Activated CD4-positive, alpha-beta memory T cell treated with anti-CD3 and anti-CD28 coated beads, Interleukin-2, amount 10 ng/mL, durations not matched to agents 7 days and 5 days (primary cell): ENCODE data around the gene RFC4. TPM values are rescaled to one million over a fixed set of nuclear protein-coding genes. Genes with fewer than 3 reads are reported as not detected.
A peak's percentile ranks its signal among the peaks of the same experiment; 100 is the strongest.

Experiments
- CTCF ChIA-PET: fragments of 350-600 bp; sonication (Branson Sonifier 250); formaldehyde crosslinking; loops from one replicate; lab custom pipeline; 2021; ENCODE audit warnings: antibody characterized with exemption, inconsistent platforms; lab: Charles Lee
- POLR2A ChIA-PET: fragments of 350-600 bp; sonication (Branson Sonifier 250); formaldehyde crosslinking; loops from one replicate; lab custom pipeline; 2021; ENCODE audit warnings: antibody characterized with exemption; lab: Charles Lee
- DNase-seq: peaks from one replicate; pipeline ENCODE4 v3.0.0-alpha.2; 2020
- H3K27ac Mint-ChIP-seq: one replicate; pipeline ENCODE4 v1.8.0; 2021; ENCODE audit warnings: mild to moderate bottlenecking, mixed read lengths
- H3K27me3 Mint-ChIP-seq: one replicate; pipeline ENCODE4 v1.8.0; 2021; ENCODE audit warnings: mixed read lengths
- H3K36me3 Mint-ChIP-seq: one replicate; pipeline ENCODE4 v1.8.0; 2021; ENCODE audit warnings: low read depth, mixed read lengths
- H3K4me1 Mint-ChIP-seq: one replicate; pipeline ENCODE4 v1.8.0; 2021; ENCODE audit warnings: mixed read lengths
- H3K4me3 Mint-ChIP-seq: one replicate; pipeline ENCODE4 v1.8.0; 2021; ENCODE audit warnings: mild to moderate bottlenecking, mixed read lengths
- H3K9me3 Mint-ChIP-seq: one replicate; pipeline ENCODE4 v1.8.0; 2021; ENCODE audit warnings: mixed read lengths
- total RNA-seq, 2 experiments: library from RNA; stranded (reverse); gene quantifications; one replicate each; pipeline ENCODE4 v1.2.3, GENCODE V29; 2021

Gene RFC4
- total RNA-seq, 2 experiments from 2014 or later: 85.5 to 89.3 TPM

GRCh38 chr3:186783731-186784515, 22.4 kb downstream of the RFC4 start:
- Mint-ChIP-seq H3K27ac (peak overlapping the region; percentile 100), H3K9me3 (no peaks in the 10 kb centered on the region), H3K27me3 (no peaks in the 10 kb centered on the region), H3K4me1 (peaks cover 47% of the 10 kb centered on the region), H3K4me3 (peak overlapping the region; percentile 99), H3K36me3 (peaks cover 64% of the 10 kb centered on the region)
- CTCF ChIA-PET: interaction anchor here (0.7 to 3.6 kb wide), 7 partner anchors 11 to 355 kb away, joined by 3 to 15 read pairs (median 5); partner anchors contain the start of genes DNAJB11 and RPL39L
- peak; percentile 87 for DNase-seq
- POLR2A ChIA-PET: interaction anchor here (0.6 to 6.4 kb wide), 69 partner anchors 7 to 1197 kb away, joined by 3 to 240 read pairs (median 5); partner anchors contain the start of genes AHSG, DNAJB11, ETV5 and RFC4

GRCh38 chr3:186783058-186783730, 23.1 kb downstream of the RFC4 start, which contains the start of gene EIF4A2:
EIF4A2 (plus strand) TSS chr3:186783577; CDS start chr3:186783611, 34 bp downstream.
- H3K27me3 Mint-ChIP-seq: no peaks in the 10 kb centered on the region
- ChIA-PET CTCF (interaction anchor here (0.7 to 3.6 kb wide), 6 partner anchors 10 to 356 kb away, joined by 3 to 15 read pairs (median 6); partner anchors contain the start of genes DNAJB11 and RPL39L), POLR2A (interaction anchor here (0.7 to 6.4 kb wide), 62 partner anchors 8 to 861 kb away, joined by 3 to 240 read pairs (median 5); partner anchors contain the start of genes DNAJB11, ETV5, RFC4 and RPL39L)
- H3K27ac Mint-ChIP-seq: peak within 1 kb of the TSS; percentile 100
- DNase-seq: peak; percentile 91
- H3K4me3 Mint-ChIP-seq: peak within 1 kb of the TSS; percentile 99
- H3K9me3 Mint-ChIP-seq: no peaks in the 10 kb centered on the region
- H3K4me1 Mint-ChIP-seq: peaks cover 40% of the 10 kb centered on the region
- H3K36me3 Mint-ChIP-seq: peaks cover 57% of the 10 kb centered on the region

DNA sequence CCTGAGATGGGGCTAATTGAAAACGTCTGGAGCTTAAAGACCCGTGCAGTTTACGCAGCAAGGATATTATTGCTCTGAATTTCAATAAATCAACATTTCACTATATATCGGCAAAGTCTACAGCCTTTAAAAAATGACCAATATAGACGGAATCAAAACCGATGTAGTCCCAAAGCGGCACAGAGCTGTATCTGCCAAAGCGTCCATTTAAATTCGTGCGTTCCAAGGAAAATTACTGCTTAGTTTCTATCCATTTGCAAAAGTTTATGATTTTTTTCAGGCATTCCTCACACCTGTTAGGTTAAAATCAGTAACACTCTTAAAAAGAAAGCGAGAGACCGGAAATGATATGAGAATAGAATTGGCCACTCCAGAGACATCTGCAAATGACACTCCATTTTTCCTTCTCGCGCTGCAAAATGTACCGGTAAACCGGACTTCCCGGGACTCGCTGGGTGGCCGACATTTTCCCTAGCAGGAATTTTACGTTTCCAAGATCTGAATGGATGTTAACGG, 23.7 kb downstream of the RFC4 start:
- H3K4me3 Mint-ChIP-seq: peak overlapping the region; percentile 99
- no peaks in the 10 kb centered on the region for H3K27me3 Mint-ChIP-seq
- peaks cover 34% of the 10 kb centered on the region for H3K4me1 Mint-ChIP-seq
- H3K27ac Mint-ChIP-seq: peak overlapping the region; percentile 100
- DNase-seq: no peak
- no peaks in the 10 kb centered on the region for H3K9me3 Mint-ChIP-seq
- ChIA-PET POLR2A (interaction anchor here (0.7 to 6.4 kb wide), 45 partner anchors 8 to 855 kb away, joined by 3 to 240 read pairs (median 7); partner anchors contain the start of genes DNAJB11, ETV5, RFC4 and RPL39L), CTCF (interaction anchor here (2.1 to 3.6 kb wide), 3 partner anchors 10 to 212 kb away, joined by 7 to 15 read pairs (median 7); partner anchors contain the start of gene DNAJB11)
- H3K36me3 Mint-ChIP-seq: peaks cover 51% of the 10 kb centered on the region

DNA sequence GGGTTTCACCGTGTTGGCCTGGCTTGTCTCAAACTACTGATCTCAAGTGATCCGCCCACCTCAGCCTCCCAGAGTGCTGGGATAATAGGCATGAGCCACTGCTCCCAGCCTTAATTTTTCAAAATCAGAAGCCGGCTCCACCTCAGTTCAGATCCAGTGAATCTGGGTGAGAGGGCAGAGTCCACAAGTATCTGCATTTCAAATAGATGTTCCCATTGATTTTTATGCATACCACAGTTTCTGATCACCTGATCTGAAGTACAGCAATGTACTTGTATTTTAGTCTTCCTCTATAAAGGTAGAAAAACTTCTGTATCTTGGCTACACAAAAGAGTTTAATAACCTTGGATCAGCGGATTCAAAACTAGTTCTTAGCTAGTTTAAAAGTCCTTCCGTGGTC, 27.1 kb downstream of the RFC4 start:
- CTCF ChIA-PET: no interaction called here
- Mint-ChIP-seq H3K9me3 (no peaks in the 10 kb centered on the region), H3K4me3 (no peak overlapping the region), H3K4me1 (peaks cover 12% of the 10 kb centered on the region), H3K36me3 (peaks cover 17% of the 10 kb centered on the region), H3K27me3 (no peaks in the 10 kb centered on the region), H3K27ac (no peak overlapping the region)
- POLR2A ChIA-PET: interaction anchor here (6.3 kb wide), 1 partner anchor 12 kb away, joined by 35 read pairs; no protein-coding TSS in a partner anchor
- DNase-seq: no peak

DNA sequence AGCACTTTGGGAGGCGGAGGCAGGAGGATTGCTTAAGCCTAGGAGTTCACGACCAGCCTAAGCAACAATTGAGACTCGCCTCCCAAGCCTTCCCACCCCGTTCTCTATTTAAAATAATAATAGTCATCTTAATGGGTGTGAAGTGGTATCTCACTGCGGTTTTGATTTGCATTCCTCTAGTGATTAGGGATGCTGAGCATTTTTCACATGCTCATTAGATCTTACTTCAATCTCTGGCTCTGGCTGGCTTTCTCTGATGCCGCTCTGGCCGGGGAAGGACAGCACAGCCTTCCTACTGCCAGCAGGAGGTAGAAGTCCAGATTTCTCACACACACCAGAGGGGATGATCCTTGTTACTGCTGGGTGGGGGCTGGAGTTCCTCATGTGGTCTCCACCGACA, 30.3 kb downstream of the RFC4 start:
- Mint-ChIP-seq H3K9me3 (no peaks in the 10 kb centered on the region), H3K4me1 (peaks cover 16% of the 10 kb centered on the region), H3K27me3 (no peaks in the 10 kb centered on the region), H3K27ac (no peak overlapping the region), H3K36me3 (no peaks in the 10 kb centered on the region), H3K4me3 (no peak overlapping the region)
- no peak for DNase-seq
- ChIA-PET CTCF (no interaction called here), POLR2A (no interaction called here)

GRCh38 chr3:186772701-186773417, 33.4 kb downstream of the RFC4 start:
- Mint-ChIP-seq H3K36me3 (no peaks in the 10 kb centered on the region), H3K27me3 (no peaks in the 10 kb centered on the region), H3K4me1 (peaks cover 16% of the 10 kb centered on the region), H3K27ac (peak overlapping the region; percentile 77), H3K9me3 (no peaks in the 10 kb centered on the region), H3K4me3 (peak overlapping the region; percentile 77)
- peak; percentile 74 for DNase-seq
- CTCF ChIA-PET: interaction anchor here (1.0 to 2.4 kb wide), 10 partner anchors 9 to 829 kb away, joined by 3 to 18 read pairs (median 4); partner anchors contain the start of genes EIF4A2 and RPL39L
- POLR2A ChIA-PET: interaction anchor here (0.6 to 7.7 kb wide), 15 partner anchors 10 to 835 kb away, joined by 3 to 240 read pairs (median 6); partner anchors contain the start of genes DNAJB11, EIF4A2, RFC4 and RPL39L

DNA sequence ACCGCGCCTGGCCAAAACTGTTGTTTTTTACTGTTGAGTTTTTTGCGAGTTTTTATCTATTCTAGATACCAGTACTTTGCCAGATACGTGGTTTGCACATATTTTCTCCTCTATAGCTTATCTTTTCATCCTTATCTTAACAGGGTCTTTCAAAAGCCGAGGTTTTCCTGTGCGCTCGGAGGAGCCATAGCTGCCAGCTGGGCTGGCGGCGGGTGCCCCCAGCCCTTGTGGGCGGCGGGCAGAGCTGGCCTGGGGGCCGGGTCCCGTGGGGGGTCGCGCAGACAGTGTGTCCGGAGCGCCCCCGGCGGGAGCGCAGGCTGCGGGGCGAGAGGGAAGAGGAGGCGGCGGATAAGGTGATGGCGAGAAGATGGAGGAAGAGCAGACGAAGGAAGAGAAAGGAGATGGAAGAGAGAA, 34.0 kb downstream of the RFC4 start:
- Mint-ChIP-seq H3K4me3 (peak overlapping the region; percentile 77), H3K9me3 (no peaks in the 10 kb centered on the region)
- POLR2A ChIA-PET: interaction anchor here (0.6 to 7.7 kb wide), 12 partner anchors 11 to 835 kb away, joined by 3 to 240 read pairs (median 6); partner anchors contain the start of genes DNAJB11, EIF4A2, RFC4 and RPL39L

DNA sequence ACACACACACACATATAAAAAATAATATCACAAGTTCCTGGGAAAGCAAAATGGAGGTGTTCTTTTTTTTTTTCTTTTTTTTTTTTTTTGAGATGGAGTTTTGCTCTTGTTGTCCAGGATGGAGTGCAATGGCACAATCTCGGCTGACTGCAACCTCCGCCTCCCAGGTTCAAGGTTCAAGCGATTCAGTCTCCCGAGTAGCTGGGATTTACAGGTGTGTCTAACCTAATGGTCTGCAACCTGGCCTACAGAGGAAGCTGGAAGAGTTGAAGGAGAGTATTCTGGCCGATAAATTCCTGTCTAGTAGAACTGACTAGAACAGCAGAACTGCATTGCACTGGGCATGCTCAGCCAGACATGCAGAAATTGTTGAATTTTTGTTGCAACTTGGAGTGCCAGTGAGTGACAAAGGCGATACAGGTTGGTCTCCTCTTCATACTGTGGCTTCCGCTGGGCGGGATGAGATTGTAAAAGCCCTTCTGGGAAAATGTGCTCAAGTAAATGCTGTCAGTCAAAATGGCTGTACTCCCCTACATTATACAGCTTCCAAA, 45.3 kb downstream of the RFC4 start:
- CTCF ChIA-PET: no interaction called here
- H3K27me3 Mint-ChIP-seq: no peaks in the 10 kb centered on the region

More for the DNA sequence above, 34.0 kb downstream of the RFC4 start:
- no peak for DNase-seq
- Mint-ChIP-seq H3K4me1 (peaks cover 16% of the 10 kb centered on the region), H3K36me3 (no peaks in the 10 kb centered on the region), H3K27me3 (no peaks in the 10 kb centered on the region), H3K27ac (peak overlapping the region; percentile 77)
- CTCF ChIA-PET: interaction anchor here (1.0 to 2.4 kb wide), 10 partner anchors 10 to 829 kb away, joined by 3 to 18 read pairs (median 4); partner anchors contain the start of genes EIF4A2 and RPL39L

DNA sequence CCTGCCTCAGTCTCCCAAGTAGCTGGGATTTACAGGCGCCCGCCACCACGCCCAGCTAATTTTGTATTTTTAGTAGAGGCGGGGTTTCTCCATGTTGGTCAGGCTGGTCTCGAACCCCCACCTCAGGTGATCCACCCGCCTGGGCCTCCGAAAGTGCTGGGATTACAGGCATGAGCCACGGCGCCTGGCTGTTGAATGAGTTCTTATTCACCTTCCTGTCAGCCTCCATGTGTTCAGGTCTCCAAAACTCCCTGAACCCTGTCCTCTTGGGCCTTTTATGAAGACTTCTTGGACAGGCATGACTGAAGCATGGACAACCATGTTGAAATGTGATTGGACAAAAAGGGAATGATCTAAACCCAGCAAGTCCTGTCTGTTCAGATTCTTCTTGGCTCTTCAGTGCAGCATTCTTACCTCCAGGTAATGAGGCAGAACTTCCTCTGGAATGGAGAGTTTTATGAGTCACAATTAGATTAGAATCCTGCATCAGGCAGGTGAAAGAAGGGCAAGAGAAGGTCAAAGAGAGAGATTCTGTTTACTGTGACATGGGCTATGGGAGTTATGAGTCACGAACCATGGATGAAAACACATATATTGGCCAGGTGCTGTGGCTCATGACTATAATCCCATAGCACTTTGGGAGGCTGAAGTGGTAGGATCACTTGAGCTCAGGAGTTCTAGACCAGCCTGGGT, 46.0 kb downstream of the RFC4 start:
- peaks cover 3% of the 10 kb centered on the region for H3K4me1 Mint-ChIP-seq
- H3K36me3 Mint-ChIP-seq: no peaks in the 10 kb centered on the region
- no peak overlapping the region for H3K4me3 Mint-ChIP-seq
- H3K27me3 Mint-ChIP-seq: no peaks in the 10 kb centered on the region
- DNase-seq: no peak
- H3K27ac Mint-ChIP-seq: no peak overlapping the region
- CTCF ChIA-PET: no interaction called here
- no peaks in the 10 kb centered on the region for H3K9me3 Mint-ChIP-seq
- POLR2A ChIA-PET: no interaction called here

More for the DNA sequence above, 45.3 kb downstream of the RFC4 start:
- Mint-ChIP-seq H3K27ac (no peak overlapping the region), H3K36me3 (no peaks in the 10 kb centered on the region), H3K4me1 (peaks cover 3% of the 10 kb centered on the region), H3K9me3 (no peaks in the 10 kb centered on the region), H3K4me3 (no peak overlapping the region)
- POLR2A ChIA-PET: interaction anchor here (0.7 kb wide), 1 partner anchor 826 kb away, joined by 3 read pairs; no protein-coding TSS in a partner anchor
- no peak for DNase-seq

- ChIA-PET POLR2A (no interaction called here), CTCF (no interaction called here)
- H3K27ac Mint-ChIP-seq: no peak overlapping the region
These were observed 46.9 kb downstream of the RFC4 start for GRCh38 chr3:186759231-186759930.

More at GRCh38 chr3:186759231-186759930, 46.9 kb downstream of the RFC4 start:
- Mint-ChIP-seq H3K27me3 (no peaks in the 10 kb centered on the region), H3K36me3 (no peaks in the 10 kb centered on the region), H3K4me1 (peaks cover 3% of the 10 kb centered on the region), H3K4me3 (no peak overlapping the region), H3K9me3 (no peaks in the 10 kb centered on the region)
- no peak for DNase-seq
